ENCODE results near the gene RPRD2.

Gene RPRD2

DNA sequence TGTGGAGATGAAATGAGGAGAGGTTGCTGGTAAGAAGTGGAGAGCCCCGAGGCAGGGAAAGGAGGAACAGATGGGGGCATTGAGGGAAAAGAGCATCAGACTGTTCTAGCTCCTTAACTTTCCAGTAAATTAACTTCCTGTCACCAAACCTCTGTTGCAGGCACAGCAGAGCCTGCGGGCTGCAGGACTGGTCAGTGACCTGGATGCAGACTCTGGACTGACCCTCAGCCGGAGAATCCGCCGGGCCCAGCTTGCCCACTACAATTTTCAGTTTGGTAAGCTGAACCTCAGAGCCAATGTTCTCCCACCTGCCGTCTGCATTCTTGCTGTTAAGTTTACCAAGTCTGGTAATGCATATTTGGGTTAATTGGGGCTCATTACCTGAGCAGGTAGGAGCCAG lies 141.5 kb downstream of the RPRD2 start:
- TF ChIP-seq, protein P1, sequence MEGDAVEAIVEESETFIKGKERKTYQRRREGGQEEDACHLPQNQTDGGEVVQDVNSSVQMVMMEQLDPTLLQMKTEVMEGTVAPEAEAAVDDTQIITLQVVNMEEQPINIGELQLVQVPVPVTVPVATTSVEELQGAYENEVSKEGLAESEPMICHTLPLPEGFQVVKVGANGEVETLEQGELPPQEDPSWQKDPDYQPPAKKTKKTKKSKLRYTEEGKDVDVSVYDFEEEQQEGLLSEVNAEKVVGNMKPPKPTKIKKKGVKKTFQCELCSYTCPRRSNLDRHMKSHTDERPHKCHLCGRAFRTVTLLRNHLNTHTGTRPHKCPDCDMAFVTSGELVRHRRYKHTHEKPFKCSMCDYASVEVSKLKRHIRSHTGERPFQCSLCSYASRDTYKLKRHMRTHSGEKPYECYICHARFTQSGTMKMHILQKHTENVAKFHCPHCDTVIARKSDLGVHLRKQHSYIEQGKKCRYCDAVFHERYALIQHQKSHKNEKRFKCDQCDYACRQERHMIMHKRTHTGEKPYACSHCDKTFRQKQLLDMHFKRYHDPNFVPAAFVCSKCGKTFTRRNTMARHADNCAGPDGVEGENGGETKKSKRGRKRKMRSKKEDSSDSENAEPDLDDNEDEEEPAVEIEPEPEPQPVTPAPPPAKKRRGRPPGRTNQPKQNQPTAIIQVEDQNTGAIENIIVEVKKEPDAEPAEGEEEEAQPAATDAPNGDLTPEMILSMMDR (IDR thresholded peaks at IDR 0.05; ENCODE audit: low read depth, low read length) = no peak
- H3K4me3 ChIP-seq (ENCODE audit: low read depth, low read length) = no peak overlapping the region

DNA sequence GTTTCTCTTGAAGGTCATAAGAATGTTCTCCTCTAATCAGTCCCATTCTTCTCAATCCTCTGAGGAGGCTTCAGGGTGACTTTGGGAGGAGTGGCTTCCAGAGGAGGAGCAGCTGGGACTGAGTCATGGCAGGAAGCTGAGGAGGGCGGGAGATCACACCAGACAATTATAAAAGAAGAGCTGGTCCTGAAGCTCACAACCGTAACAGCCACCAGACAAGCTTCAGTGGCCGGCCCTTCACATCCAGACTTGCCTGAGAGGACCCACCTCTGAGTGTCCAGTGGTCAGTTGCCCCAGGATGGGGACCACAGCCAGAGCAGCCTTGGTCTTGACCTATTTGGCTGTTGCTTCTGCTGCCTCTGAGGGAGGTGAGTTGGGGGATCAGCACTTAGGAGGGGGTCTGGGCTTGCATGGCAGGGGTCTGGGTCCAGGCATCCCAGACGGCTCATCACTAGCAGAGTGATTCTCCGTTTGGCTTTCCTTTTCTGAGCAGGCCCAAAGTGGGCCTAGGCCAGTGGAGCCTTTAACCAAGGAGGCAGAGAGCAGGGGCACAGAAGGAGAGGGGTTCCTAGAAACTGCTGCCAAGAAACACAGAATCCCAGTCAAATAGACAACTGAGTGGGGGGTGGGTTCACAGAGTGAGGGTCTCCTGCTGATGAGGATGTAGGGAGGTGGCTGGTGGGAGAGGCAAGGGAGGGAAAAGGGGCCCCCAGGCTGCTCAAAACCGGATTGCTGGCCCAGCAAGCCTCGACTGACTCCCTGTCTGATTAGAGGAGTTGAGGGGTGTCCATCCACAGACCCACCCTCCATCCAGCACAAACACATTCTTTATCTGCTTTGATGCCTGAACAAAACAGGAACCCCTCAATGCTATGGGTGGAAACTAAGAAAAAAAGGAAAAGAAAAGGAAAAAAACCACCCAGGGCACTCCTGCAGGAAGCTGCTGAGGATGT lies 144.2 kb downstream of the RPRD2 start, which contains the start of gene ECM1:
Gene ECM1 (plus strand): TSS at position 198 of the 953 bp plus-strand sequence. CDS start 101 bp downstream, at position 299.
- H3K4me3 ChIP-seq (ENCODE audit: low read depth, low read length) = peak within 1 kb of the TSS; percentile 65

GRCh38 chr1:150508982-150509381 lies 145.0 kb downstream of the RPRD2 start:
- peak overlapping the region; percentile 65 for H3K4me3 ChIP-seq (ENCODE audit: low read depth, low read length)
- TF ChIP-seq, protein P1 (IDR thresholded peaks at IDR 0.05; ENCODE audit: low read depth, low read length) = no peak

More for the DNA sequence above, 144.2 kb downstream of the RPRD2 start, which contains the start of gene ECM1:
- TF ChIP-seq, protein P1 (IDR thresholded peaks at IDR 0.05; ENCODE audit: low read depth, low read length) = no peak

GRCh38 chr1:150511551-150511950 lies 147.6 kb downstream of the RPRD2 start:
- TF ChIP-seq, protein P1 (IDR thresholded peaks at IDR 0.05; ENCODE audit: low read depth, low read length) = no peak
- no peak overlapping the region for H3K4me3 ChIP-seq (ENCODE audit: low read depth, low read length)

- TF ChIP-seq, protein P1 (IDR thresholded peaks at IDR 0.05; ENCODE audit: low read depth, low read length) = no peak
- H3K4me3 ChIP-seq (ENCODE audit: low read depth, low read length) = no peak overlapping the region
Measured at GRCh38 chr1:150511985-150512660, 148.2 kb downstream of the RPRD2 start.

DNA sequence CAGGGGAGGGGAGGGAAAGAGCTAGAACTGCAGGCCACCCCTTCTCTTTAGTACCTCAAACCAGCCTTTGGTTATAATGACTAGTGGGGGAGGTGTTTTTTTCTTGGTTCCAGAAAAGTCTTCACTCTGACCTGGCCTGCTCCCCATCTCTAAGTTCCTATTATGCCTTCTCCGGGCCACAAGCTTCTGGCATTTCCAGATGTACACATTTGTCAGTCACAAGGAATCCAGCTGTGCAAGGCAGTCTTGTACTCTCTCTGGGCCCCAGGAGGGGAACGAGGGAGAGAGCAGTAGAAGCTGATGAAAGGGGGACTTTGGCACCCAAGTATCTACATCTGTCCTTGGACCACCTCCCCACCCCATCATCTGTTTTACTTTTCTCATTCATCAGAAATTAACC lies 148.9 kb downstream of the RPRD2 start:
- TF ChIP-seq, protein P1 (IDR thresholded peaks at IDR 0.05; ENCODE audit: low read depth, low read length) = no peak
- no peak overlapping the region for H3K4me3 ChIP-seq (ENCODE audit: low read depth, low read length)

Measured in WI38 (cell line).